GM12878 (cell line): ENCODE data around the gene ZNF687. TPM values are rescaled to one million over a fixed set of nuclear protein-coding genes. Genes with fewer than 3 reads are reported as not detected.

ENCODE experiments used
- BHLHE40 ChIP-seq, 2 experiments: fragments of 450-650 bp in 1 of 2; IDR thresholded peaks; 2 replicates each; pipeline ENCODE4 v1.6.1; 2011 to 2017; ENCODE audit warnings: low read depth in 2 of 2, borderline replicate concordance in 1 of 2, improper control_type of control experiment in 1 of 2, low read length in 1 of 2, mild to moderate bottlenecking in 1 of 2
- CHD1 ChIP-seq: IDR thresholded peaks from 2 replicates; pipeline ENCODE4 v1.6.1; 2012; ENCODE audit warnings: low read depth, low read length, improper control_type of control experiment
- CREB1 ChIP-seq: IDR thresholded peaks from 2 replicates; pipeline ENCODE4 v1.6.1; 2012; ENCODE audit warnings: low read depth, mild to moderate bottlenecking, inconsistent platforms
- MEF2A ChIP-seq: IDR thresholded peaks from 2 replicates; pipeline ENCODE4 v1.6.1; 2011; ENCODE audit warnings: low read depth, mild to moderate bottlenecking, low read length, moderate library complexity; ENCODE audit not compliant: insufficient read depth
- MEF2B ChIP-seq: fragments of 450-650 bp; IDR thresholded peaks from 2 replicates; pipeline ENCODE4 v1.6.1; 2018; ENCODE audit warnings: mild to moderate bottlenecking, moderate library complexity; ENCODE audit not compliant: partially characterized antibody, poor library complexity, severe bottlenecking
- MTA2 ChIP-seq: fragments of 450-650 bp; IDR thresholded peaks from 2 replicates; pipeline ENCODE4 v1.6.1; 2016; ENCODE audit warnings: low read depth, mild to moderate bottlenecking, moderate library complexity
- NR2C1 ChIP-seq: fragments of 450-650 bp; IDR thresholded peaks from 2 replicates; pipeline ENCODE4 v1.6.1; 2017; ENCODE audit warnings: antibody characterized with exemption, mild to moderate bottlenecking, moderate library complexity
- PAX8 ChIP-seq: fragments of 450-650 bp; IDR thresholded peaks from 2 replicates; pipeline ENCODE4 v1.6.1; 2017; ENCODE audit warnings: mild to moderate bottlenecking, moderate library complexity
- RFX5 ChIP-seq: IDR thresholded peaks from 2 replicates; pipeline ENCODE4 v1.6.1; 2011; ENCODE audit warnings: low read depth, low read length, improper control_type of control experiment
- SMC3 ChIP-seq: IDR thresholded peaks from 2 replicates; pipeline ENCODE4 v1.6.1; 2011; ENCODE audit warnings: low read length, improper control_type of control experiment, borderline replicate concordance
- TCF12 ChIP-seq: IDR thresholded peaks from 2 replicates; pipeline ENCODE4 v1.6.1; 2011; ENCODE audit warnings: low read depth, mild to moderate bottlenecking, low read length
- TCF3 ChIP-seq: IDR thresholded peaks from 2 replicates; pipeline ENCODE4 v1.6.1; 2012; ENCODE audit warnings: low read depth, mild to moderate bottlenecking, low read length, borderline replicate concordance; ENCODE audit not compliant: insufficient read depth
- ZBED1 ChIP-seq: IDR thresholded peaks from 2 replicates; pipeline ENCODE4 v1.6.1; 2016; ENCODE audit warnings: borderline replicate concordance
- ZSCAN29 ChIP-seq: fragments of 450-650 bp; IDR thresholded peaks from 2 replicates; pipeline ENCODE4 v1.6.1; 2017; ENCODE audit warnings: mild to moderate bottlenecking, moderate library complexity
- ZZZ3 ChIP-seq: IDR thresholded peaks from 2 replicates; pipeline ENCODE4 v1.6.1; 2011; ENCODE audit warnings: low read depth; ENCODE audit not compliant: control insufficient read depth, insufficient read length
- polyA plus RNA-seq, 11 experiments: library from polyadenylated mRNA; depleted of rRNA in 4 of 11; unstranded in 6 of 11; stranded (reverse) in 5 of 11; fragments of >200 nt; fragmentation: Nextera tagmentation in 4 of 11; fragmentation: Illumina TruSeq in 1 of 11; extraction: Ambion mirVana in 4 of 11; extraction: Trizol in 1 of 11; gene quantifications; 1 replicate in 1 of 11; 2 replicates in 10 of 11; pipeline versions ENCODE4 v1.2.1 to v1.2.3, GENCODE V29; 2011 to 2016; ENCODE audit warnings: inconsistent platforms in 2 of 11, missing spikeins in 2 of 11, low read depth in 1 of 11
- total RNA-seq, 4 experiments: library from RNA; depleted of rRNA in 3 of 4; stranded (reverse); fragments of >200 nt in 3 of 4; fragmentation: Illumina TruSeq in 1 of 4; extraction: Trizol in 1 of 4; gene quantifications; 2 replicates each; pipeline versions ENCODE4 v1.2.1 to v1.2.3, GENCODE V29; 2013 to 2021
- TF ChIP-seq, protein P1 (sequence below): fragments of 450-650 bp; formaldehyde crosslinking; IDR thresholded peaks from 2 replicates; pipeline ENCODE4 v1.5.0; 2022; ENCODE audit warnings: mild to moderate bottlenecking, missing genetic modification characterization
- TF ChIP-seq, protein P2 (sequence below): fragments of 450-650 bp; IDR thresholded peaks from 2 replicates; pipeline ENCODE4 v1.6.1; 2018; ENCODE audit warnings: borderline replicate concordance, mild to moderate bottlenecking; ENCODE audit not compliant: partially characterized antibody
- TF ChIP-seq, protein P3 (sequence below): fragments of 450-650 bp; IDR thresholded peaks from 2 replicates; pipeline ENCODE4 v1.6.1; 2017; ENCODE audit warnings: mild to moderate bottlenecking, moderate library complexity

ZNF687 gene
- total and polyA plus RNA-seq, 10 of the 15 experiments (the other 5 are each of a cell fraction or from before 2014, with no cell fraction given), result 0.08 to 30.9 (median 9.9) TPM

DNA sequence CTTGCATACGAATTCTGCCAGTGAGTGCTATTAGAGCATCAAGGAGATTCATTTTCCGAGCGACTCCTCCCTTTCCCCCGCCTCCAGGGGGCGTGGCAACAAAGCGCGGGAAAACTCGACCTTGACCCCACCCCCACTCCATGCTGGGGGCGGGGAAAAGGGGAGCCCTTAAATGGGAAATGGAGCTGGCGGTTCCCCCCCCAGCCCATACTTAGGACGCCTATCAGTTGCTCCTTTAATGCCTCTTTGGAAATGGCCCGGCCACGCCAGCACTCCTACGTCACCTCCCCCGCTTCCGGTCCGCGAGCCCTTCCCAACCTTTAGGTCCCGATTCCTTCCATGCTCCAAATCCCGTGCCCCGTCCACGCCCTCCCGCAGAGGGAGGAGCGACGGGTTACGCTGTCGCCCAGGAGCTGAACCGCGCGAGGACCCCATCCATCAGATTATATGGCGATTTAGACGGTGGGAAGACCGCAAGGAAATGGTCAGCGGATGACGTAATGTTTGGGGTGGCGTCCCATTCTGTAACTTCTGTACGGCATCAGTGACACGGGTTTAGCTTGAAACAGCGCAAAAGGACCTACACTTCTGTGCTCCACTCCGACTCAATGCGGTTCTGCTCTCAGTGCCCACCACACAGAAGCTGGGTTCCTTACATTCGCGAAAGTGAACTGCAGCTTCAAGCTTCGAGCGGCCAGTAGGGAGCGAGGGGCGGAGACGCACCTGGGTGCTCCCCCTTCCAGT lies 702 bp upstream of the ZNF687 start (continued):
- TF ChIP-seq, protein P1, sequence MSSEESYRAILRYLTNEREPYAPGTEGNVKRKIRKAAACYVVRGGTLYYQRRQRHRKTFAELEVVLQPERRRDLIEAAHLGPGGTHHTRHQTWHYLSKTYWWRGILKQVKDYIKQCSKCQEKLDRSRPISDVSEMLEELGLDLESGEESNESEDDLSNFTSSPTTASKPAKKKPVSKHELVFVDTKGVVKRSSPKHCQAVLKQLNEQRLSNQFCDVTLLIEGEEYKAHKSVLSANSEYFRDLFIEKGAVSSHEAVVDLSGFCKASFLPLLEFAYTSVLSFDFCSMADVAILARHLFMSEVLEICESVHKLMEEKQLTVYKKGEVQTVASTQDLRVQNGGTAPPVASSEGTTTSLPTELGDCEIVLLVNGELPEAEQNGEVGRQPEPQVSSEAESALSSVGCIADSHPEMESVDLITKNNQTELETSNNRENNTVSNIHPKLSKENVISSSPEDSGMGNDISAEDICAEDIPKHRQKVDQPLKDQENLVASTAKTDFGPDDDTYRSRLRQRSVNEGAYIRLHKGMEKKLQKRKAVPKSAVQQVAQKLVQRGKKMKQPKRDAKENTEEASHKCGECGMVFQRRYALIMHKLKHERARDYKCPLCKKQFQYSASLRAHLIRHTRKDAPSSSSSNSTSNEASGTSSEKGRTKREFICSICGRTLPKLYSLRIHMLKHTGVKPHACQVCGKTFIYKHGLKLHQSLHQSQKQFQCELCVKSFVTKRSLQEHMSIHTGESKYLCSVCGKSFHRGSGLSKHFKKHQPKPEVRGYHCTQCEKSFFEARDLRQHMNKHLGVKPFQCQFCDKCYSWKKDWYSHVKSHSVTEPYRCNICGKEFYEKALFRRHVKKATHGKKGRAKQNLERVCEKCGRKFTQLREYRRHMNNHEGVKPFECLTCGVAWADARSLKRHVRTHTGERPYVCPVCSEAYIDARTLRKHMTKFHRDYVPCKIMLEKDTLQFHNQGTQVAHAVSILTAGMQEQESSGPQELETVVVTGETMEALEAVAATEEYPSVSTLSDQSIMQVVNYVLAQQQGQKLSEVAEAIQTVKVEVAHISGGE (CRISPR knock-in tag), result peak; percentile 26; the same call in 1 of the 2 replicates
- TF ChIP-seq MTA2 (peak; percentile 42; the same call in 1 of the 2 replicates), NR2C1 (peak; percentile 28; the same call in 1 of the 2 replicates), CREB1 (peak; percentile 87), RFX5 (no peak), ZBED1 (peak; percentile 21; the same call in 1 of the 2 replicates), PAX8 (no peak), ZZZ3 (no peak), BHLHE40 (IDR thresholded peaks at IDR 0.05; ENCODE audit: borderline replicate concordance in 1 of 2, low read depth in 2 of 2, low read length in 1 of 2) (peak; percentile 56 to 85; a peak in 2 of 4 replicates), MEF2B (no peak), TCF3 (no peak), SMC3 (0 out of 2 replicates have a peak, but pooled peaks have one; percentile 2), CHD1 (peak; percentile 76; the same call in 1 of the 2 replicates), MEF2A (0 out of 2 replicates have a peak, but pooled peaks have one; percentile 33), ZSCAN29 (no peak), TCF12 (no peak)
- TF ChIP-seq, protein P2, sequence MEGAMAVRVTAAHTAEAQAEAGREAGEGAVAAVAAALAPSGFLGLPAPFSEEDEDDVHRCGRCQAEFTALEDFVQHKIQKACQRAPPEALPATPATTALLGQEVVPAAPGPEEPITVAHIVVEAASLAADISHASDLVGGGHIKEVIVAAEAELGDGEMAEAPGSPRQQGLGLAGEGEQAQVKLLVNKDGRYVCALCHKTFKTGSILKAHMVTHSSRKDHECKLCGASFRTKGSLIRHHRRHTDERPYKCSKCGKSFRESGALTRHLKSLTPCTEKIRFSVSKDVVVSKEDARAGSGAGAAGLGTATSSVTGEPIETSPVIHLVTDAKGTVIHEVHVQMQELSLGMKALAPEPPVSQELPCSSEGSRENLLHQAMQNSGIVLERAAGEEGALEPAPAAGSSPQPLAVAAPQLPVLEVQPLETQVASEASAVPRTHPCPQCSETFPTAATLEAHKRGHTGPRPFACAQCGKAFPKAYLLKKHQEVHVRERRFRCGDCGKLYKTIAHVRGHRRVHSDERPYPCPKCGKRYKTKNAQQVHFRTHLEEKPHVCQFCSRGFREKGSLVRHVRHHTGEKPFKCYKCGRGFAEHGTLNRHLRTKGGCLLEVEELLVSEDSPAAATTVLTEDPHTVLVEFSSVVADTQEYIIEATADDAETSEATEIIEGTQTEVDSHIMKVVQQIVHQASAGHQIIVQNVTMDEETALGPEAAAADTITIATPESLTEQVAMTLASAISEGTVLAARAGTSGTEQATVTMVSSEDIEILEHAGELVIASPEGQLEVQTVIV, result peak; percentile 85
- TF ChIP-seq, protein P3, sequence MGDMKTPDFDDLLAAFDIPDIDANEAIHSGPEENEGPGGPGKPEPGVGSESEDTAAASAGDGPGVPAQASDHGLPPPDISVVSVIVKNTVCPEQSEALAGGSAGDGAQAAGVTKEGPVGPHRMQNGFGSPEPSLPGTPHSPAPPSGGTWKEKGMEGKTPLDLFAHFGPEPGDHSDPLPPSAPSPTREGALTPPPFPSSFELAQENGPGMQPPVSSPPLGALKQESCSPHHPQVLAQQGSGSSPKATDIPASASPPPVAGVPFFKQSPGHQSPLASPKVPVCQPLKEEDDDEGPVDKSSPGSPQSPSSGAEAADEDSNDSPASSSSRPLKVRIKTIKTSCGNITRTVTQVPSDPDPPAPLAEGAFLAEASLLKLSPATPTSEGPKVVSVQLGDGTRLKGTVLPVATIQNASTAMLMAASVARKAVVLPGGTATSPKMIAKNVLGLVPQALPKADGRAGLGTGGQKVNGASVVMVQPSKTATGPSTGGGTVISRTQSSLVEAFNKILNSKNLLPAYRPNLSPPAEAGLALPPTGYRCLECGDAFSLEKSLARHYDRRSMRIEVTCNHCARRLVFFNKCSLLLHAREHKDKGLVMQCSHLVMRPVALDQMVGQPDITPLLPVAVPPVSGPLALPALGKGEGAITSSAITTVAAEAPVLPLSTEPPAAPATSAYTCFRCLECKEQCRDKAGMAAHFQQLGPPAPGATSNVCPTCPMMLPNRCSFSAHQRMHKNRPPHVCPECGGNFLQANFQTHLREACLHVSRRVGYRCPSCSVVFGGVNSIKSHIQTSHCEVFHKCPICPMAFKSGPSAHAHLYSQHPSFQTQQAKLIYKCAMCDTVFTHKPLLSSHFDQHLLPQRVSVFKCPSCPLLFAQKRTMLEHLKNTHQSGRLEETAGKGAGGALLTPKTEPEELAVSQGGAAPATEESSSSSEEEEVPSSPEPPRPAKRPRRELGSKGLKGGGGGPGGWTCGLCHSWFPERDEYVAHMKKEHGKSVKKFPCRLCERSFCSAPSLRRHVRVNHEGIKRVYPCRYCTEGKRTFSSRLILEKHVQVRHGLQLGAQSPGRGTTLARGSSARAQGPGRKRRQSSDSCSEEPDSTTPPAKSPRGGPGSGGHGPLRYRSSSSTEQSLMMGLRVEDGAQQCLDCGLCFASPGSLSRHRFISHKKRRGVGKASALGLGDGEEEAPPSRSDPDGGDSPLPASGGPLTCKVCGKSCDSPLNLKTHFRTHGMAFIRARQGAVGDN, result no peak; the same call in 1 of the 2 replicates
